ENCODE results near the gene MMD2.
"Not testable (repeated sequence)": the region's sequence is repeated elsewhere in the genome, so short reads cannot be mapped to it uniquely, and the experiment has no call there.

The MMD2 gene

GRCh38 chr7:4958477-4959301 is at the start of gene MMD2:
Gene MMD2 (minus strand): TSS chr7:4959187. CDS start chr7:4959017, 170 bp downstream.
- no peak for DNase-seq (ENCODE audit: low read depth in 2 of 2)

- no peak for DNase-seq (ENCODE audit: low read depth in 2 of 2)
Observed at GRCh38 chr7:5005066-5005465, 46.1 kb upstream of the MMD2 start.

- DNase-seq (ENCODE audit: low read depth in 2 of 2), result no peak
Observed at GRCh38 chr7:5001911-5002310, 42.9 kb upstream of the MMD2 start.

- DNase-seq (ENCODE audit: low read depth in 2 of 2), result no peak
Observed at GRCh38 chr7:5001003-5001402, 42.0 kb upstream of the MMD2 start.

GRCh38 chr7:4999369-4999950 is 40.5 kb upstream of the MMD2 start:
- DNase-seq (ENCODE audit: low read depth in 2 of 2), result no peak

GRCh38 chr7:4998910-4999309 is 39.9 kb upstream of the MMD2 start:
- no peak for DNase-seq (ENCODE audit: low read depth in 2 of 2)

GRCh38 chr7:4998244-4998643 is 39.3 kb upstream of the MMD2 start:
- no peak for DNase-seq (ENCODE audit: low read depth in 2 of 2)

GRCh38 chr7:4996696-4997222 is 37.8 kb upstream of the MMD2 start:
- DNase-seq (ENCODE audit: low read depth in 2 of 2), result no peak

- no peak for DNase-seq (ENCODE audit: low read depth in 2 of 2)
Observed at GRCh38 chr7:4995429-4995969, 36.5 kb upstream of the MMD2 start.

- DNase-seq (ENCODE audit: low read depth in 2 of 2), result no peak
Observed at GRCh38 chr7:4993471-4993870, 34.5 kb upstream of the MMD2 start.

- not testable (repeated sequence) for DNase-seq (ENCODE audit: low read depth in 2 of 2)
Observed at GRCh38 chr7:4982741-4983140, 23.8 kb upstream of the MMD2 start.

- DNase-seq (ENCODE audit: low read depth in 2 of 2), result not testable (repeated sequence)
Observed at GRCh38 chr7:4981295-4981890, 22.4 kb upstream of the MMD2 start.

- not testable (repeated sequence) for DNase-seq (ENCODE audit: low read depth in 2 of 2)
Observed at GRCh38 chr7:4975626-4976025, 16.6 kb upstream of the MMD2 start.

GRCh38 chr7:4973728-4974198 is 14.8 kb upstream of the MMD2 start:
- DNase-seq (ENCODE audit: low read depth in 2 of 2), result peak; percentile 88 to 90

GRCh38 chr7:4972446-4972845 is 13.5 kb upstream of the MMD2 start:
- DNase-seq (ENCODE audit: low read depth in 2 of 2), result not testable (repeated sequence)

- no peak for DNase-seq (ENCODE audit: low read depth in 2 of 2)
Observed at GRCh38 chr7:4965295-4966022, 6.5 kb upstream of the MMD2 start.

GRCh38 chr7:4964506-4964905 is 5.5 kb upstream of the MMD2 start:
- no peak for DNase-seq (ENCODE audit: low read depth in 2 of 2)

- no peak for DNase-seq (ENCODE audit: low read depth in 2 of 2)
Observed at GRCh38 chr7:4962872-4963775, 4.1 kb upstream of the MMD2 start.

- DNase-seq (ENCODE audit: low read depth in 2 of 2), result no peak
Observed at GRCh38 chr7:4960363-4960762, 1.4 kb upstream of the MMD2 start.

GRCh38 chr7:4959893-4960292 is 906 bp upstream of the MMD2 start:
- no peak for DNase-seq (ENCODE audit: low read depth in 2 of 2)

- DNase-seq (ENCODE audit: low read depth in 2 of 2), result no peak
Observed at GRCh38 chr7:4959306-4959705, 319 bp upstream of the MMD2 start.
